Skeletal muscle tissue (tissue), 4 donors: ENCODE data around the gene NDUFS7. TPM values are rescaled to one million over a fixed set of nuclear protein-coding genes. Genes with fewer than 3 reads are reported as not detected.
A peak's percentile ranks its signal among the peaks of the same experiment; 100 is the strongest.
"Not testable (repeated sequence)": the region's sequence is repeated elsewhere in the genome, so short reads cannot be mapped to it uniquely, and the experiment has no call there.

Source experiments
- H3K27ac ChIP-seq: one replicate; pipeline ENCODE4 v1.7.0; 2013; ENCODE audit warnings: mild to moderate bottlenecking, low read depth, low read length, inconsistent platforms
- H3K27me3 ChIP-seq, 3 donors: one replicate each; pipeline ENCODE4 v1.7.0; 2013; ENCODE audit warnings: low read length in 3 of 3; ENCODE audit not compliant: control insufficient read depth in 3 of 3, insufficient read depth in 3 of 3
- H3K36me3 ChIP-seq, 3 donors: one replicate each; pipeline ENCODE4 v1.7.0; 2013; ENCODE audit warnings: low read length in 3 of 3; ENCODE audit not compliant: control insufficient read depth in 3 of 3, insufficient read depth in 3 of 3
- H3K4me1 ChIP-seq, 3 donors: one replicate each; pipeline ENCODE4 v1.7.0; 2013; ENCODE audit warnings: low read length in 3 of 3, mild to moderate bottlenecking in 3 of 3; ENCODE audit not compliant: control insufficient read depth in 3 of 3, insufficient read depth in 3 of 3
- H3K4me3 ChIP-seq, 3 donors: one replicate each; pipeline ENCODE4 v1.7.0; 2013; ENCODE audit warnings: low read length in 3 of 3
- H3K9ac ChIP-seq, 3 donors: one replicate each; pipeline ENCODE4 v1.7.0; 2013; ENCODE audit warnings: low read length in 3 of 3, mild to moderate bottlenecking in 3 of 3, moderate library complexity in 2 of 3, low read depth in 1 of 3
- H3K9me3 ChIP-seq, 3 donors: one replicate each; pipeline ENCODE4 v1.7.0; 2013; ENCODE audit warnings: low read length in 3 of 3; ENCODE audit not compliant: control insufficient read depth in 3 of 3
- total RNA-seq: library from RNA; depleted of rRNA; stranded (reverse); fragments of >200 nt; gene quantifications from one replicate; pipeline ENCODE4 v1.2.3, GENCODE V29; 2014
- donor health status: Osteomylitis.

Gene NDUFS7
- total RNA-seq, 1 donor from 2014 or later, result 43.3 TPM

DNA sequence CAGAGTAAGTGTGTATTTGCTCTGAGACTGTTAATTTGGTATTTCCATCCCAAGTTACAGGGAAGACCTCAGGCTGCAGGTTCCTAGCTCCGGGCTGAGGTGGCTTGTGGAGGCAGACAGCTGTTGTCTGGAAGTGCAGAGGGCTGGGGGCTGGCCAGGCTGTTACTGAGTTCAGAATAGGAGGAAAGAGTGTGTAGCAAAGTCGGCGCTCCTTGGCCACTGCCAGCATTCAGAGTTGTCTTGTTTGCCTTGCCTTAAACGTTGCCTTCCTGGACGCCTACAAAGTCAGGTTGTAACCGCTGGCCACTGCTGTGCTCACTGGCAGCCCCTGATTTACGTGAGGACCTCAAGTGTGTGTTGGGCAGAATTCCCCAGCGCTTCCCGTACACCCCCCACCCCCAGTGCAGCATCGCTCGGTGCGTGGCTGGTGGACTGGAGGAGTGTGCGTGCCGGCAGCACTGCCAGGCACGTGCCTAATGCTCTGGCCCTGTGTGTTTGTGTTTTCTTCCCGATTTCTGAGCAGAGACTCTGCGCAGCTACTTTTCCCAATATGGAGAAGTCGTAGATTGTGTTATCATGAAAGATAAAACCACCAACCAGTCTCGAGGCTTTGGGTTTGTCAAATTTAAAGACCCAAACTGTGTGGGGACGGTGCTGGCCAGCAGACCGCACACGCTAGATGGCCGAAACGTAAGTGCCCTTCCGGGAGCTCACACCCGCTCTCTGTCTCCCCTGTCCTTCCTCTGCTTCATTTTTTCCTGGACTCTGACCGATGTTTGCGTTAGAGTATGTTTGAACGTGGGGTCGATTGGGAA lies 34.2 kb downstream of the NDUFS7 start:
- no peaks in the 10 kb centered on the region for H3K9me3 ChIP-seq
- peak overlapping the region in 2 of 3 donors; percentile 17 to 50 for H3K9ac ChIP-seq
- H3K36me3 ChIP-seq, result peaks cover 35 to 40% (median 37%) of the 10 kb centered on the region in 3 donors
- peak overlapping the region in 2 of 3 donors; percentile 22 to 37 for H3K4me3 ChIP-seq
- H3K4me1 ChIP-seq, result peaks cover 50 to 72% (median 67%) of the 10 kb centered on the region in 3 donors
- no peaks in the 10 kb centered on the region for H3K27me3 ChIP-seq
- H3K27ac ChIP-seq, result peak overlapping the region; percentile 23

DNA sequence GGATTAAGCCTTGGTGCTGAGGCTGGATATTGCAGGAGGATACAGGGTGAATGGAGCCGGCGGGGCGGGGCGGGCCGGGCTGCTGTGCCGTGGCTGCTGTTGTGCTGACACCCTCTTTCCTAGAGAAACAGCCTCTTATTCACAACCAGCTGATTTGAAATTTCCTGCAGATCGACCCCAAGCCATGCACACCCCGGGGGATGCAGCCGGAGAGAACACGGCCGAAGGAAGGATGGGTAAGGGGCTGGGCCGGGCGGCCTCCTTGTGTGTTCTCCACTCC lies 34.7 kb downstream of the NDUFS7 start:
- Histone ChIP-seq H3K4me3 (no peak overlapping the region), H3K9ac (peak overlapping the region in 1 of 3 donors; percentile 25), H3K9me3 (no peaks in the 10 kb centered on the region), H3K27me3 (no peaks in the 10 kb centered on the region), H3K27ac (no peak overlapping the region), H3K4me1 (peaks cover 45 to 67% (median 62%) of the 10 kb centered on the region in 3 donors), H3K36me3 (peaks cover 40 to 46% (median 42%) of the 10 kb centered on the region in 3 donors)

DNA sequence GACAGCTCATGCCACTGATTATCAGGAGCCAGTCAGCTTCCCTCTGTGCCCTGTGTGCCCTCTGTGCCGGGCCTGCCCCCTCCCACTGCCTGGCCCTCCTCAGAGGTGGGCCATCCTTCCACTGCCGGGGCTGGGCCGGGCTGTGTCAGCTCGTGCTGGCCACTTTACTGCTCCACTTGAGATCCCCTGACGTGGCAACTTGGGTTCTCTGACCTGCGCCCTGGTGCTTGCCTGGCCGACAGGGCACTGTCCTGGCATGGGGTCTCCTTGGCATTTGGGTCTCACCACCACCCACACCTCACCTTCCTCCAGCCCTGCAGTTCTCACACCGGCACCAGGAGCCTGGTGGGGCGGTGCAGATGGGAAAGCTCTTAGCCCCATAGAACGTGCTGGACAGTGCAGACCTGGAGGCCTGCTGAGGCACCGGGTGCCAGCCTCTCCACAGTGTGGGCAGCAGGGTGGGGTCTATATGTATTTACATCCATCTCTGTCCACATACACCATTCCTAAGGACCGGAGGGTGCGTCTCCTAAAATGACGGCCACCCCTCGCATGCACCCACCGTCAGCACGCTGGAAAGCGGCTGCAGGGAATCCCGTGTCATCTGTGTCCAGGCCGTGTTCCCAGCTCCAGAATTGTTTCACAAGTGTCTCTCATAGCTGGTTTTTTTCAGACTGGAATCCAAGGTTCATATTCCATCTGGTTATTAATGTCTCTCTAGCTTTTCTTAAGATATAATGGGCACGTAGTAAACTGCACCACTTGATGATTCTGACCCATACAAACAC lies 35.4 kb downstream of the NDUFS7 start:
- Histone ChIP-seq H3K27ac (no peak overlapping the region), H3K36me3 (peaks cover 47 to 53% (median 48%) of the 10 kb centered on the region in 3 donors), H3K4me1 (peaks cover 41 to 60% (median 59%) of the 10 kb centered on the region in 3 donors)

DNA sequence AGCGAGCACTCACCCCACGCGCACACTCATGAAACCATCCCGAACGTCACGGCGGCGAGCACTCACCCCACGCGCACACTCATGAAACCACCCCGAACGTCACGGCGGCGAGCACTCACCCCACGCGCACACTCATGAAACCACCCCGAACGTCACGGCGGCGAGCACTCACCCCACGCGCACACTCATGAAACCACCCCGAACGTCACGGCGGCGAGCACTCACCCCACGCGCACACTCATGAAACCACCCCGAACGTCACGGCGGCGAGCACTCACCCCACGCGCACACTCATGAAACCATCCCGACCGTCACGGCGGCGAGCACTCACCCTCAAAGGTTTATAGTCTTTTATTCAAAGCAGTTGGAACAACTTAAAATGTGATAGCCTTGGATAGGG lies 36.4 kb downstream of the NDUFS7 start:
- H3K9ac ChIP-seq, H3K4me3 ChIP-seq, H3K27ac ChIP-seq, H3K27me3 ChIP-seq, H3K9me3 ChIP-seq: not testable (repeated sequence)
- Histone ChIP-seq H3K36me3 (peaks cover 51 to 54% (median 54%) of the 10 kb centered on the region in 3 donors), H3K4me1 (peaks cover 37 to 54% (median 53%) of the 10 kb centered on the region in 3 donors)

More for the DNA sequence above, 35.4 kb downstream of the NDUFS7 start:
- no peaks in the 10 kb centered on the region for H3K9me3 ChIP-seq
- H3K27me3 ChIP-seq, result no peaks in the 10 kb centered on the region
- H3K4me3 ChIP-seq, result no peak overlapping the region
- H3K9ac ChIP-seq, result no peak overlapping the region

DNA sequence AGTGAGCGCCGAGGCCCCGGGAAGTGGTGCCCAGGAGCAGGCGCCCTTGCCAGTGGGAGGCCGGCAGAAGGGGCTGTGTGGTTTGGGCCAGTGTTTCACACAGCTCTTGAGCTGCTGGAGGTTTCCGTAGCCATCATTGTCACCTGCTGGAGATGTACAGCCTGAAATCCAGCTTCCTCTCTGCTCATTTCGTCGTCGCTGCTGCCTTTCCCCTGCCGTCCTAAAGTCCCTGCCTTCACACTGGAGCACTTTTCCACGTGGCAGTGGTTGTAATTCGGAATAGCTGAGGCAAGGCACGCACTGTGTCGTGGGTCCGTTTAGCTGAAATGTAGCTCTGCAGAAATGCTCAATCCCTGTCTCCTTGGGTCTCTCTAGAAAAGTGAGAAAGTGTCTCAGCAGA lies 36.9 kb downstream of the NDUFS7 start:
- Histone ChIP-seq H3K9ac (no peak overlapping the region), H3K9me3 (no peaks in the 10 kb centered on the region), H3K4me1 (peaks cover 32 to 48% (median 48%) of the 10 kb centered on the region in 3 donors), H3K36me3 (peaks cover 56 to 59% (median 57%) of the 10 kb centered on the region in 3 donors), H3K27ac (no peak overlapping the region), H3K27me3 (no peaks in the 10 kb centered on the region), H3K4me3 (no peak overlapping the region)

DNA sequence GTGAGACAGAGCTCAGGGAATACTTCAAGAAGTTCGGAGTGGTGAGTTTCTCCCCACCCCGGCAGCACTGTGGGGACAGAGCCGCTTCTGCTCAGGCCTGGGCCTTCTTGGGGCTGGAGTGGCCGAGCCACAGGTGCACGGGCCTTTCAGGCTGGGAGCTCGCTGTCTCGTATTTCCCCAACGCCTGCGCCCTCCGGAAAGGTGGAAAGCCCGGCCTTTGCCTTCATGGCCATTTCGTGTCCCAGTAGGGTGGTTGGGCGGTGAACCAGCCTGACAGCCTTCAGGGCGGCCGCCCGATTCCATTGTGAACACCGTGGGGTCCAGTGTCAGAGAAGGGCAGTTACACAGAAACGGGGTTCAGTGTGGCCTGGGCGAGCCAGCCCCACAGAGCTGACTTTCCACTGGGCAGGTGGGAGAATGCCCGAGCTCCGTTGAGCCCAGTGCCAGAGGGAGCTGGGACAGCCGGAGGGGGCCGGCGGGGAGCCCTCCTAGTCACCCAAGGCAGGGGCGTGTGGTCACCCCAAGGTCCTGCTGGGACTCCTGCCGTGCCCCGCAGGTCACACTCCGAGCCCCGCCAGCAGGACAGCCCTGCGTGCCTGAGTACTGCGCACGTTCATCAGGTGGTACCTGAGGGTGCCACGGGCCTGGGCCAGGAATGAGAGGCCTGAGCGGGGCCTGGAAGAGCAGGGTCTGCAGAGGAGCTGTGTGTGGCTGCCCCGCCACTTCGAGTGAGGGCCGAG lies 37.7 kb downstream of the NDUFS7 start:
- Histone ChIP-seq H3K36me3 (peaks cover 59 to 67% (median 63%) of the 10 kb centered on the region in 3 donors), H3K4me1 (peaks cover 24 to 41% (median 40%) of the 10 kb centered on the region in 3 donors), H3K4me3 (no peak overlapping the region), H3K27ac (no peak overlapping the region), H3K27me3 (no peaks in the 10 kb centered on the region), H3K9me3 (no peaks in the 10 kb centered on the region), H3K9ac (no peak overlapping the region)

DNA sequence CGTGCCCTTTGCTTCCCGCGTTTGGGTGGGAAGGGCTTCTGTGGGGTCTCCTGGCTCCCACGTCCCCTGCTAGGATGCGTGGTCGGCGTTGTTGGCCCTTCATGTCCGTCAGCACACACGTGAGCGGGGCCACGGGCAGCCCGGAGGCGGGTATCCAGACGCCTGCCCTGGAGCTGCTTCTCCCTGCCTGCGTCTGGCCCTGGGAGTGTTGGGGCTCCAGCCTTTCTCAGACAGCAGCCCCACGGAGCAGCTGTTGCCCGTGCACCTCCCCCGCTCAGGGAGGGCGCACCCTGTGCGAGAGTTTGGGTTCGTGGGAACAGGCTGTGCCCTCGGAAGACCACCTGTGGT lies 38.2 kb downstream of the NDUFS7 start:
- Histone ChIP-seq H3K4me1 (peaks cover 19 to 36% (median 35%) of the 10 kb centered on the region in 3 donors), H3K4me3 (no peak overlapping the region), H3K9ac (no peak overlapping the region), H3K27ac (no peak overlapping the region), H3K36me3 (peaks cover 63 to 69% (median 63%) of the 10 kb centered on the region in 3 donors), H3K9me3 (no peaks in the 10 kb centered on the region), H3K27me3 (no peaks in the 10 kb centered on the region)

DNA sequence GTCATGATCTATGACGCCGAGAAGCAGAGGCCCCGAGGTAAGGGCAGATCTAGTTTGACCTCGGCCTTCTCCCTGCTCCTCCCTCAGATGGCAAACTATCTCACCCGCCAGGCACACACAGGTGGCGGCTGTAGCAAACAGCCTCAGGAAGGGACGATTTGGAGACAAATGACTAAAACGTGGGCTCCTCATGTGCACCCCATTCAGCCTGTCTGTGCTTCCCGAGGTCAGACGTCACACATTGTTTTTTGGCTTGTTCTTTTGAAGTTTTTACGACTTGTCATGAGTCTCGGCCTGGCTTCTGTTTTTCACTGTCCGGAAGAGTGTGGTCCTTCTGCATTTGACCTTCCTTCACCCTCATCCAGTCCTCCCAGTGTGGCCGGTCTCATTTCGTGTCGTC lies 38.7 kb downstream of the NDUFS7 start:
- Histone ChIP-seq H3K36me3 (peaks cover 64 to 69% (median 65%) of the 10 kb centered on the region in 3 donors), H3K9me3 (no peaks in the 10 kb centered on the region), H3K27me3 (no peaks in the 10 kb centered on the region), H3K4me3 (no peak overlapping the region), H3K4me1 (peaks cover 15 to 33% (median 30%) of the 10 kb centered on the region in 3 donors), H3K27ac (no peak overlapping the region), H3K9ac (no peak overlapping the region)

DNA sequence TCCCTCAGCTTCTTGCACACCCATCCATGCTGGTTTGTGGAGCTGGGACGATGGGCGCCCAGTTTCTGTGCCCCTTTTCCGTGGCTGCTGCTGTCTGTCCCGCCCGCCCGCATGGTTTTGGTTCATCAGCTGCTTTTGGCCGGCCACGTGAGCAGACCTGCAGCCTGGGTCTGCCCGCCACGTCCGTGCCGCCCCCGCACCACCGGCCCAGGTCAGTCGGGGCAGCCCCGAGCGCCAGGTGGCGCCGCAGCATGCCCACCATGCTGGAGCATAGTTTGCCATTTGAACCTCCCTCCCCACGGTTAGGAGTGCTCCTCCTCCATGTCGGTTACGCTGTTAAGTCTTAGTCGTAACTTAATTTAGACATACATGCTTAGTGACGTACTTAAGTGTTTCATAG lies 39.2 kb downstream of the NDUFS7 start:
- no peak overlapping the region for H3K9ac ChIP-seq
- H3K27ac ChIP-seq, result no peak overlapping the region
- H3K9me3 ChIP-seq, result no peaks in the 10 kb centered on the region
- peaks cover 9 to 27% (median 25%) of the 10 kb centered on the region in 3 donors for H3K4me1 ChIP-seq
- peaks cover 68 to 73% (median 68%) of the 10 kb centered on the region in 3 donors for H3K36me3 ChIP-seq
- H3K4me3 ChIP-seq, result no peak overlapping the region
- H3K27me3 ChIP-seq, result no peaks in the 10 kb centered on the region
